Activated CD8-positive, alpha-beta T cell treated with anti-CD3 and anti-CD28 coated beads for 36 hours (primary cell): Measurements from ENCODE around the gene RNF144A. TPM values are rescaled to one million over a fixed set of nuclear protein-coding genes. Genes with fewer than 3 reads are reported as not detected.

Experiments
- ATAC-seq: fragments of 200-7000 bp; cut with Tn5 transposase; one replicate; pipeline ENCODE4 v1.10.0; 2021; ENCODE audit warnings: mild to moderate bottlenecking, moderate library complexity
- CTCF ChIA-PET: fragments of 350-600 bp; sonication (Branson Sonifier 250); formaldehyde crosslinking; loops from one replicate; lab custom pipeline; 2021; ENCODE audit warnings: antibody characterized with exemption; lab: Charles Lee
- POLR2A ChIA-PET: fragments of 350-600 bp; sonication (Branson Sonifier 250); formaldehyde crosslinking; loops from one replicate; lab custom pipeline; 2021; ENCODE audit warnings: antibody characterized with exemption; lab: Charles Lee
- DNase-seq: peaks from one replicate; pipeline ENCODE4 v3.0.0-alpha.2; 2020
- H3K27ac Mint-ChIP-seq: one replicate; pipeline ENCODE4 v1.8.0; 2021; ENCODE audit warnings: mild to moderate bottlenecking, mixed read lengths
- H3K27me3 Mint-ChIP-seq: one replicate; pipeline ENCODE4 v1.8.0; 2021; ENCODE audit warnings: mixed read lengths
- H3K36me3 Mint-ChIP-seq: one replicate; pipeline ENCODE4 v1.8.0; 2021; ENCODE audit warnings: low read depth, mixed read lengths
- H3K4me1 Mint-ChIP-seq: one replicate; pipeline ENCODE4 v1.8.0; 2021; ENCODE audit warnings: low read depth, mixed read lengths
- H3K4me3 Mint-ChIP-seq: one replicate; pipeline ENCODE4 v1.8.0; 2021; ENCODE audit warnings: mild to moderate bottlenecking, moderate library complexity, mixed read lengths
- H3K9me3 Mint-ChIP-seq: one replicate; pipeline ENCODE4 v1.8.0; 2021; ENCODE audit warnings: mixed read lengths
- CTCF ChIP-seq: fragments of 200-600 bp; IDR thresholded peaks from one replicate; pipeline ENCODE4 v1.8.0; 2022; ENCODE audit warnings: antibody characterized with exemption, mild to moderate bottlenecking
- intact Hi-C: fragments of 100-400 bp; cut with micrococcal nuclease; formaldehyde crosslinking; loops from one replicate; pipeline ENCODE4 v1.10.0; 2022
- total RNA-seq, 2 experiments: library from RNA; stranded (reverse); gene quantifications; one replicate each; pipeline ENCODE4 v1.2.3, GENCODE V29; 2021

Gene RNF144A
- total RNA-seq, 2 experiments from 2014 or later, result 32.6 to 36.5 TPM

- ChIA-PET CTCF (interaction anchor here (1.1 kb wide), 1 partner anchor 11 kb away, joined by 4 read pairs; no protein-coding TSS in a partner anchor), POLR2A (no interaction called here)
- Mint-ChIP-seq H3K27ac (no peak overlapping the region), H3K36me3 (peaks cover 2% of the 10 kb centered on the region), H3K27me3 (no peaks in the 10 kb centered on the region), H3K9me3 (no peaks in the 10 kb centered on the region), H3K4me3 (no peak overlapping the region), H3K4me1 (peaks cover 9% of the 10 kb centered on the region)
- no peak for TF ChIP-seq CTCF
- intact Hi-C loops, result no loop called here
- ATAC-seq (no peak), DNase-seq (no peak)
Measured at GRCh38 chr2:7003895-7004294, 86.7 kb downstream of the RNF144A start.

GRCh38 chr2:7004636-7005035 lies 87.4 kb downstream of the RNF144A start:
- CTCF ChIA-PET, result interaction anchor here (1.0 to 1.5 kb wide), 4 partner anchors 8 to 177 kb away, joined by 3 to 5 read pairs (median 4); no protein-coding TSS in a partner anchor
- Mint-ChIP-seq H3K36me3 (peaks cover 2% of the 10 kb centered on the region), H3K4me3 (no peak overlapping the region), H3K9me3 (no peaks in the 10 kb centered on the region), H3K27me3 (no peaks in the 10 kb centered on the region), H3K4me1 (peaks cover 5% of the 10 kb centered on the region), H3K27ac (peak overlapping the region; percentile 16)
- DNase-seq (no peak), ATAC-seq (no peak)
- intact Hi-C loops, result no loop called here
- POLR2A ChIA-PET, result no interaction called here
- no peak for TF ChIP-seq CTCF

- intact Hi-C loops, result no loop called here
- peaks cover 2% of the 10 kb centered on the region for H3K36me3 Mint-ChIP-seq
- H3K4me3 Mint-ChIP-seq, result no peak overlapping the region
- no peak for TF ChIP-seq CTCF
- no peak for DNase-seq
- ATAC-seq, result no peak
- ChIA-PET CTCF (no interaction called here), POLR2A (interaction anchor here (0.6 to 0.7 kb wide), 2 partner anchors 13 to 149 kb away, joined by 3 read pairs; no protein-coding TSS in a partner anchor)
- no peak overlapping the region for H3K27ac Mint-ChIP-seq
- peaks cover 5% of the 10 kb centered on the region for H3K4me1 Mint-ChIP-seq
- no peaks in the 10 kb centered on the region for H3K27me3 Mint-ChIP-seq
- H3K9me3 Mint-ChIP-seq, result no peaks in the 10 kb centered on the region
Measured at GRCh38 chr2:7007488-7007845, 90.3 kb downstream of the RNF144A start.

- Mint-ChIP-seq H3K27ac (no peak overlapping the region), H3K9me3 (no peaks in the 10 kb centered on the region), H3K4me1 (peaks cover 5% of the 10 kb centered on the region), H3K27me3 (no peaks in the 10 kb centered on the region), H3K36me3 (peaks cover 2% of the 10 kb centered on the region), H3K4me3 (no peak overlapping the region)
- POLR2A ChIA-PET, result interaction anchor here (0.7 kb wide), 1 partner anchor 150 kb away, joined by 3 read pairs; no protein-coding TSS in a partner anchor
- CTCF ChIA-PET, result no interaction called here
- DNase-seq (no peak), ATAC-seq (no peak)
- TF ChIP-seq CTCF, result no peak
- intact Hi-C loops, result no loop called here
Measured at GRCh38 chr2:7007846-7008741, 90.9 kb downstream of the RNF144A start.
